WERI-Rb-1 (cell line): ENCODE data around the gene GLT6D1.

ENCODE experiments used
- DNase-seq: peaks from one replicate; pipeline ENCODE4 v3.0.0-alpha.2; 2020
- H3K27ac ChIP-seq: fragments of 250-450 bp; sonication (Bioruptor Pico); 2 replicates; pipeline ENCODE4 v1.5.1; 2020; ENCODE audit warnings: mild to moderate bottlenecking, moderate library complexity
- H3K27me3 ChIP-seq: fragments of 250-450 bp; sonication (Bioruptor Pico); 2 replicates; pipeline ENCODE4 v1.5.1; 2021; ENCODE audit warnings: mild to moderate bottlenecking, low read depth, moderate library complexity; ENCODE audit not compliant: insufficient read depth, severe bottlenecking
- H3K36me3 ChIP-seq: fragments of 250-450 bp; sonication (Bioruptor Pico); 2 replicates; pipeline ENCODE4 v1.5.1; 2020; ENCODE audit warnings: mild to moderate bottlenecking, moderate library complexity
- H3K4me3 ChIP-seq: 2 replicates; pipeline ENCODE4 v1.5.1; 2011; ENCODE audit warnings: low read depth, mild to moderate bottlenecking, control low read depth, low read length
- H3K9me3 ChIP-seq: fragments of 250-450 bp; sonication (Bioruptor Pico); 2 replicates; pipeline ENCODE4 v1.5.1; 2021; ENCODE audit warnings: mild to moderate bottlenecking, moderate library complexity; ENCODE audit not compliant: severe bottlenecking
- CTCF ChIP-seq: IDR thresholded peaks from 2 replicates; pipeline ENCODE4 v1.5.1; 2011; ENCODE audit warnings: low read depth, mild to moderate bottlenecking, control low read depth, inconsistent platforms, low read length

GLT6D1 gene

GRCh38 chr9:135614821-135615665 lies 24.3 kb downstream of the GLT6D1 start:
- Histone ChIP-seq H3K27ac (no peak overlapping the region), H3K36me3 (no peaks in the 10 kb centered on the region), H3K9me3 (peaks cover 3% of the 10 kb centered on the region), H3K27me3 (no peaks in the 10 kb centered on the region), H3K4me3 (no peak overlapping the region)
- no peak for DNase-seq
- no peak for TF ChIP-seq CTCF

GRCh38 chr9:135613946-135614805 lies 25.2 kb downstream of the GLT6D1 start:
- H3K27me3 ChIP-seq: no peaks in the 10 kb centered on the region
- no peaks in the 10 kb centered on the region for H3K36me3 ChIP-seq
- no peak overlapping the region for H3K27ac ChIP-seq
- TF ChIP-seq CTCF: no peak
- H3K4me3 ChIP-seq: no peak overlapping the region
- peaks cover 3% of the 10 kb centered on the region for H3K9me3 ChIP-seq
- DNase-seq: no peak

- Histone ChIP-seq H3K4me3 (no peak overlapping the region), H3K27me3 (no peaks in the 10 kb centered on the region), H3K27ac (no peak overlapping the region), H3K9me3 (peaks cover 3% of the 10 kb centered on the region), H3K36me3 (no peaks in the 10 kb centered on the region)
- DNase-seq: no peak
- no peak for TF ChIP-seq CTCF
Measured at GRCh38 chr9:135612981-135613910, 26.1 kb downstream of the GLT6D1 start.

GRCh38 chr9:135612437-135612836 lies 26.9 kb downstream of the GLT6D1 start:
- DNase-seq: no peak
- H3K9me3 ChIP-seq: peaks cover 3% of the 10 kb centered on the region
- no peaks in the 10 kb centered on the region for H3K36me3 ChIP-seq
- no peak overlapping the region for H3K27ac ChIP-seq
- no peak overlapping the region for H3K4me3 ChIP-seq
- no peak for TF ChIP-seq CTCF
- no peaks in the 10 kb centered on the region for H3K27me3 ChIP-seq

- Histone ChIP-seq H3K9me3 (peaks cover 3% of the 10 kb centered on the region), H3K4me3 (no peak overlapping the region), H3K27me3 (no peaks in the 10 kb centered on the region), H3K36me3 (no peaks in the 10 kb centered on the region), H3K27ac (no peak overlapping the region)
- TF ChIP-seq CTCF: no peak
- DNase-seq: no peak
Measured at GRCh38 chr9:135611875-135612209, 27.5 kb downstream of the GLT6D1 start.
